HG02763 (cell line): ENCODE results near the gene ATRX.
"Not testable (repeated sequence)": the region's sequence is repeated elsewhere in the genome, so short reads cannot be mapped to it uniquely, and the experiment has no call there.

Experiments
- ATAC-seq: cut with Tn5 transposase; IDR thresholded peaks from one replicate; pipeline ENCODE4 v1.9.1; 2021; ENCODE audit warnings: mild to moderate bottlenecking, moderate library complexity; ENCODE audit not compliant: unreplicated experiment

ATRX gene, protein sequence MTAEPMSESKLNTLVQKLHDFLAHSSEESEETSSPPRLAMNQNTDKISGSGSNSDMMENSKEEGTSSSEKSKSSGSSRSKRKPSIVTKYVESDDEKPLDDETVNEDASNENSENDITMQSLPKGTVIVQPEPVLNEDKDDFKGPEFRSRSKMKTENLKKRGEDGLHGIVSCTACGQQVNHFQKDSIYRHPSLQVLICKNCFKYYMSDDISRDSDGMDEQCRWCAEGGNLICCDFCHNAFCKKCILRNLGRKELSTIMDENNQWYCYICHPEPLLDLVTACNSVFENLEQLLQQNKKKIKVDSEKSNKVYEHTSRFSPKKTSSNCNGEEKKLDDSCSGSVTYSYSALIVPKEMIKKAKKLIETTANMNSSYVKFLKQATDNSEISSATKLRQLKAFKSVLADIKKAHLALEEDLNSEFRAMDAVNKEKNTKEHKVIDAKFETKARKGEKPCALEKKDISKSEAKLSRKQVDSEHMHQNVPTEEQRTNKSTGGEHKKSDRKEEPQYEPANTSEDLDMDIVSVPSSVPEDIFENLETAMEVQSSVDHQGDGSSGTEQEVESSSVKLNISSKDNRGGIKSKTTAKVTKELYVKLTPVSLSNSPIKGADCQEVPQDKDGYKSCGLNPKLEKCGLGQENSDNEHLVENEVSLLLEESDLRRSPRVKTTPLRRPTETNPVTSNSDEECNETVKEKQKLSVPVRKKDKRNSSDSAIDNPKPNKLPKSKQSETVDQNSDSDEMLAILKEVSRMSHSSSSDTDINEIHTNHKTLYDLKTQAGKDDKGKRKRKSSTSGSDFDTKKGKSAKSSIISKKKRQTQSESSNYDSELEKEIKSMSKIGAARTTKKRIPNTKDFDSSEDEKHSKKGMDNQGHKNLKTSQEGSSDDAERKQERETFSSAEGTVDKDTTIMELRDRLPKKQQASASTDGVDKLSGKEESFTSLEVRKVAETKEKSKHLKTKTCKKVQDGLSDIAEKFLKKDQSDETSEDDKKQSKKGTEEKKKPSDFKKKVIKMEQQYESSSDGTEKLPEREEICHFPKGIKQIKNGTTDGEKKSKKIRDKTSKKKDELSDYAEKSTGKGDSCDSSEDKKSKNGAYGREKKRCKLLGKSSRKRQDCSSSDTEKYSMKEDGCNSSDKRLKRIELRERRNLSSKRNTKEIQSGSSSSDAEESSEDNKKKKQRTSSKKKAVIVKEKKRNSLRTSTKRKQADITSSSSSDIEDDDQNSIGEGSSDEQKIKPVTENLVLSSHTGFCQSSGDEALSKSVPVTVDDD (N-terminal part only)

GRCh38 chrX:77785486-77786364 lies at the start of gene ATRX:
Gene ATRX (minus strand): TSS chrX:77786216. CDS start chrX:77786001, 215 bp downstream.
- peak; percentile 95 for ATAC-seq

GRCh38 chrX:77831544-77831943 lies 45.5 kb upstream of the ATRX start:
- not testable (repeated sequence) for ATAC-seq

DNA sequence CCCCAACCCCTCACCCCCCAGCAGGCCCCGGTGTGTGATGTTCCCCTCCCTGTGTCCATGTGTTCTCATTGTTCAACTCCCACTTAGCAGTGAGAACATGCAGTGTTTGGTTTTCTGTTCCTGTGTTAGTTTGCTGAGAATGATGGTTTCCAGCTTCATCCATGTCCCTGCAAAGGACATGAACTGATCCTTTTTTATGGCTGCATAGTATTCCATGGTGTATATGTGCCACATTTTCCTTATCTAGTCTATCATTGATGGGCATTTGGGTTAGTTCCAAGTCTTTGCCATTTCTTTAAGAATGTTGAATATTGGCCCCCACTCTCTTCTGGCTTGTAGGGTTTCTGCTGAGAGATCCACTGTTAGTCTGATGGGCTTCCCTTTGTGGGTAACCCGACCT lies 36.0 kb upstream of the ATRX start:
- not testable (repeated sequence) for ATAC-seq

- no peak for ATAC-seq
These were observed 34.2 kb upstream of the ATRX start for GRCh38 chrX:77820091-77820727.

- no peak for ATAC-seq
These were observed 28.2 kb upstream of the ATRX start for GRCh38 chrX:77814210-77814609.

GRCh38 chrX:77802201-77802600 lies 16.2 kb upstream of the ATRX start:
- ATAC-seq = no peak

- no peak for ATAC-seq
These were observed 9.1 kb upstream of the ATRX start for GRCh38 chrX:77795124-77795523.

DNA sequence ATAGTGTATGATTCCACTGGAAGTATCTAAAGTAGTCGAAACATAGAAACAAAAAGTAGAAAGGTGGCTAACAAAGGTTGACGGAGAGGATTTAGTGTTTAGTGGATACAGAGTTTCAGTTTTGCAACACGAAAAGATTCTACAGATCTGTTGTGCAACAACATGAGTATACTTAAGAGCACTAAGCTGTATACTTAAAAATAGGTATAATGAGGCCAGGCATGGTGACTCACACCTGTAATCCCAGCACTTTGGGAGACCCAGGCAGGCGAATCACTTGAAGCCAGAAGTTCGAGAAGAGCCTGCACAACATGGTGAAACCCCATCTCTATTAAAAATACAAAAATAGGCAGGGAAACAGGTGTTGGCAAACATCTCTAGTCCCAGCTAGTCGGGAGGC lies 7.9 kb upstream of the ATRX start:
- no peak for ATAC-seq

- no peak for ATAC-seq
These were observed 2.0 kb upstream of the ATRX start for GRCh38 chrX:77788050-77788449.

DNA sequence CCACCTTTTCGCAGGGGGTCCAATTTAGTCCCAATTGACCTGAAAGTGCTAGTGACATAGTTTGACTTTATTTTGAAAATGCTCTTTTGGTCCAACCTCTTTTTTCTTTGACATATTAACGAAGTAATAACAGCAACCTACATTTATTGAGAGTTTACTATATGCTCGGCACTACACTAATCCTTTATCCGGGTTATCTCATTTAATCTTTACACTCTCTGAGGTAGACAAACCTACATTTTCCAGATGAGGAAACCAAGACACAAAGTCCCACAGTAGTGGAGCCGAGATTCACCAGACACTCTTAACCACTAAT lies 307 bp upstream of the ATRX start:
- ATAC-seq = no peak

DNA sequence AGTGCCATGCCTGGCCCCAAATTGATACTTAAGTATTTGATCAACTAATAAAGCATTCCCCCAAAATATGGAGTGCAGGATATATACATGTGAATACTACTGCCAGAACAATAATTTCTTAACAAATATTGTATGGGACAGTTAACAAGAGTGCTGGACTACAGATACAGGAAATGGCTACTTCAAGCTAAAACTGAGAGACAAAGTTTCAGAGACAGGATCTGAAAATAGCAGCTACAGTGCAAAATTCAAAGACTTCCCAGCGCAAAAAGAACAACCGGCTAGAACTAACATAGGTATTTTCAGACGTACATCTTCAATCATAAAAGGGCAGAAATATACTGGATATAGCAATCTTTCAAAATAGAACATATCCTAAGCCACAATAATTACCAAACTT lies 6.3 kb downstream of the ATRX start:
- ATAC-seq = no peak

DNA sequence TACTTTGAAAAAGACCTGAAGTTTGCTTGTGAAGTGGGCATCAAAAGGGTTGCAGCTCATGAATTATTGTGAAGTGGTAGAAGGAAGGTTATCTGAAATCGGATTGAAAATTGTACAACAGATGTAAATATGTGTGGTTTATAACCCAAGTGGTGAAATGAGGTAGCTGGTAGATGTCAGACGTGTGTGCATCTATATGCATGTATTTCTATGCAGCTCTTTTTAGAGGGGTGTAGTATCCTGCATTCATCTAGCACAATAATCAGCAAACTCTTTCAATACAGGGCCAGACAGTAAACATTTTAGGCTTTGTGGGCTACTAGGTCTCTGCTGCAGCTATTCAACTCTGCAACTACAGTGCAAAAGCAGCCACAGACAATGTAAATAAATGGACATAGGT lies 9.4 kb downstream of the ATRX start:
- ATAC-seq = no peak

DNA sequence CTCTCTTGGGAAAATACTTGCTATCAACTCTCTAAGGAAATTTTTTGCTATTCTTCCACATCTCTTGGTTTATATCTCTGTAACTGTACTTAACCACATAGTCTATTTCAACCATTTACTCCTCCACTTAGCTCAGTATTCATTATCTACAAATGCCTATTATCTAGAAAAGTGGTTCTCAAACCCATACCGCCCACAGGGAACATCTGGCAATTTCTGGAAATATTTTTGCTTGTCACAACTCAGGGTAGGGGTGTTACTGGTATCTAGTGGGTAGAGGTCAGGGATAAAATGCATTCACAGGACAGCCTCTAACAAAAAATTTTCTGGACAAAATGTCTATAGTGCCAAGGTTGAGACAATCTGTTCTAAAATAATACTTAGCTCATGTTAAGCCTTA lies 14.4 kb downstream of the ATRX start:
- no peak for ATAC-seq

- ATAC-seq = no peak
These were observed 17.2 kb downstream of the ATRX start for GRCh38 chrX:77768787-77769186.

GRCh38 chrX:77766212-77766611 lies 19.8 kb downstream of the ATRX start:
- ATAC-seq = not testable (repeated sequence)

- ATAC-seq = no peak
These were observed 30.5 kb downstream of the ATRX start for GRCh38 chrX:77755561-77755960.

DNA sequence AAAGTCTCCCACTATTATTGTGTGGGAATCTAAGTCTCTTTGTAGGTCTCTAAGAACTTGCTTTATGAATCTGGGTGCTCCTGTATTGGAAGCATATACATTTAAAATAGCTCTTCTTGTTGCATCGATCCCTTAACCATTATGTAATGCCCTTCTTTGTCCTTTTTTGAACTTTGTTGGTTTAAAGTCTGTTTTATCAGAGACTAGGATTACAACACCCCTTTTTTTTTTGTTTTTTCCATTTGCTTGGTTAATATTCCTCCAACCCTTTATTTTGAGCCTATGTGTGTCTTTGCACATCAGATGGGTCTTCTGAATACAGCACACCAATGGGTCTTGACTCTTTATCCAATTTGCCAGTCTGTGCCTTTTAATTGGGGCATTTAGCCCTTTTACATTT lies 32.1 kb downstream of the ATRX start:
- ATAC-seq = not testable (repeated sequence)

DNA sequence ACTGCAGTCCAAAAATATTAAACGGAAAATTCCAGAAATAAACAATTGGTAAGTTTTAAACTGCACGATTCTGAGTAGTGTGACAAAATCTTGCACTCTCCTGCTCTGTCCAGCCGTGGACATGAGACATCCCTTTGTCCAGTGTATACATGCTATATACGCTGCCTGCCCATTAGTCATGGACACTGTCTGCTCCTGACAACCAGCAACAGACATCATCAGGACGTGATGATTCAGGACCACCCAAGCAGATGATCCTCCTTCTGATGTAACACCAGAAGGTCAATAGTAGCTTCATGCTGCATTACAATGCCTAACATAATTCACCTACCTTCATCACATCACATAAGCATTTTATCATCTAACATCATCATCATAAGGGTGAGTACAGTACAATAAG lies 36.3 kb downstream of the ATRX start:
- no peak for ATAC-seq

GRCh38 chrX:77743720-77744119 lies 42.3 kb downstream of the ATRX start:
- ATAC-seq = no peak
